ENCODE measurements around the gene CHPT1.
"Not testable (repeated sequence)": the region's sequence is repeated elsewhere in the genome, so short reads cannot be mapped to it uniquely, and the experiment has no call there.

The CHPT1 gene

DNA sequence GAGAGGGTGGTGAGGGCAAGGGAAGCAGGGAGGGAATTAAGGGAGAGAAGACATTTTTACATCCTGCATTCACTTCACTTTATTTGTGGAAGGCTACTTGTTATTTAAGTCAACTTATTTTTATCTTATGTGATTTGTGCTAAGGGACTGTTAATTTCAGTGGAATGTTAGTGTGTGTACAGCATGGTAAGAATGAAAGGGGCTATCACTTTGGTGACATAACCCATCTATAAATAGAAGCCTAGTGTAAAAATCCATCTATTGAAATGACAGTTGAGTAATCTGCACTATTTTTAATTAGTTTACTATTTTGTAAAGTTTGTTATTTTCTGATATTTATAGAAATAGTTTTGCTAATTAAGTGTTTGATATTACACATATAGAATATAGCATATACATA is 16.8 kb upstream of the CHPT1 start:
- no peak for DNase-seq (ENCODE audit: low read depth)
- TF ChIP-seq, protein P1, sequence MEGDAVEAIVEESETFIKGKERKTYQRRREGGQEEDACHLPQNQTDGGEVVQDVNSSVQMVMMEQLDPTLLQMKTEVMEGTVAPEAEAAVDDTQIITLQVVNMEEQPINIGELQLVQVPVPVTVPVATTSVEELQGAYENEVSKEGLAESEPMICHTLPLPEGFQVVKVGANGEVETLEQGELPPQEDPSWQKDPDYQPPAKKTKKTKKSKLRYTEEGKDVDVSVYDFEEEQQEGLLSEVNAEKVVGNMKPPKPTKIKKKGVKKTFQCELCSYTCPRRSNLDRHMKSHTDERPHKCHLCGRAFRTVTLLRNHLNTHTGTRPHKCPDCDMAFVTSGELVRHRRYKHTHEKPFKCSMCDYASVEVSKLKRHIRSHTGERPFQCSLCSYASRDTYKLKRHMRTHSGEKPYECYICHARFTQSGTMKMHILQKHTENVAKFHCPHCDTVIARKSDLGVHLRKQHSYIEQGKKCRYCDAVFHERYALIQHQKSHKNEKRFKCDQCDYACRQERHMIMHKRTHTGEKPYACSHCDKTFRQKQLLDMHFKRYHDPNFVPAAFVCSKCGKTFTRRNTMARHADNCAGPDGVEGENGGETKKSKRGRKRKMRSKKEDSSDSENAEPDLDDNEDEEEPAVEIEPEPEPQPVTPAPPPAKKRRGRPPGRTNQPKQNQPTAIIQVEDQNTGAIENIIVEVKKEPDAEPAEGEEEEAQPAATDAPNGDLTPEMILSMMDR (IDR thresholded peaks at IDR 0.05; ENCODE audit: control insufficient read depth, extremely low read depth, insufficient read depth) = no peak
- no peak overlapping the region for H3K4me3 ChIP-seq (ENCODE audit: low read depth, low read length)

DNA sequence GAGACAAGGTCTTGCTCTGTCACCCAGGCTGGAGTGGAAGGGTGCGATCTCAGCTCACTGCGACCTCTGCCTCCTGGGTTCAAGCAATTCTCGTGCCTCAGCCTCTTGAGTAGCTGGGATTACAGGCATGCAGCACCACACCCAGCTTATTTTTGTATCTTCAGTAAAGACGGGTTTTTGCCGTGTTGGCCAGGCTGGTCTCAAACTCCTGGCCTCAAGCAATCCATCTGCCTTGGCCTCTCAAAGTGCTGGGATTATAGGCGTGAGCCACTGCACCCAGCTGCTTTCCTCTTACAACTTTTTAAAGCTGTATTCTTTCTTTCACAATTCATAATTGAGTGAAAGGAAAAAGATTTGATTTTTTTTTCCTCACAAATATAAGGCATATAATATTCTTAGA is 15.8 kb upstream of the CHPT1 start:
- DNase-seq (ENCODE audit: low read depth); H3K4me3 ChIP-seq (ENCODE audit: low read depth, low read length): not testable (repeated sequence)

DNA sequence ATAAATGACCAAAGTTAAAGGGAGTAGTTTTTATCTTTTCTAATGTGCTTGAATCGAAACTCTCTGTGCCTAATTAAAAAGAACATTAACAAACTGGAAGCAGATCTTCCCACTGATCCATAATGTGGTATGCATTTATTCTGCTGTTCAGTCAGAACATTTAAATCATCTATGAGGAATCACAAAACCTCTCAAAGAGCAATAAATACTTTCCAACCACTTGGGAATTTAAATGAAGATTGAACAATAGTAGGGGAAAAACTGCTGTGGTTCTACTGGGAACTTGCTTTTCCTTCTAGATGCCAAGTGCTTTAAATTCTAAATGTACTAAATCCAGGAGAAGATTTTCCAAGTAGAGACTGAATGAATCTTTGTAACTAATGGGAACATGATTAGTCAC is 12.3 kb upstream of the CHPT1 start:
- H3K4me3 ChIP-seq (ENCODE audit: low read depth, low read length) = no peak overlapping the region
- no peak for DNase-seq (ENCODE audit: low read depth)
- TF ChIP-seq, protein P1 (IDR thresholded peaks at IDR 0.05; ENCODE audit: control insufficient read depth, extremely low read depth, insufficient read depth) = no peak

- TF ChIP-seq, protein P1 (IDR thresholded peaks at IDR 0.05; ENCODE audit: control insufficient read depth, extremely low read depth, insufficient read depth) = no peak
- no peak for DNase-seq (ENCODE audit: low read depth)
- H3K4me3 ChIP-seq (ENCODE audit: low read depth, low read length) = no peak overlapping the region
Measured at GRCh38 chr12:101686176-101686575, 11.3 kb upstream of the CHPT1 start.

- DNase-seq (ENCODE audit: low read depth) = no peak
- H3K4me3 ChIP-seq (ENCODE audit: low read depth, low read length) = no peak overlapping the region
- TF ChIP-seq, protein P1 (IDR thresholded peaks at IDR 0.05; ENCODE audit: control insufficient read depth, extremely low read depth, insufficient read depth) = no peak
Measured at GRCh38 chr12:101690544-101691098, 6.8 kb upstream of the CHPT1 start.

DNA sequence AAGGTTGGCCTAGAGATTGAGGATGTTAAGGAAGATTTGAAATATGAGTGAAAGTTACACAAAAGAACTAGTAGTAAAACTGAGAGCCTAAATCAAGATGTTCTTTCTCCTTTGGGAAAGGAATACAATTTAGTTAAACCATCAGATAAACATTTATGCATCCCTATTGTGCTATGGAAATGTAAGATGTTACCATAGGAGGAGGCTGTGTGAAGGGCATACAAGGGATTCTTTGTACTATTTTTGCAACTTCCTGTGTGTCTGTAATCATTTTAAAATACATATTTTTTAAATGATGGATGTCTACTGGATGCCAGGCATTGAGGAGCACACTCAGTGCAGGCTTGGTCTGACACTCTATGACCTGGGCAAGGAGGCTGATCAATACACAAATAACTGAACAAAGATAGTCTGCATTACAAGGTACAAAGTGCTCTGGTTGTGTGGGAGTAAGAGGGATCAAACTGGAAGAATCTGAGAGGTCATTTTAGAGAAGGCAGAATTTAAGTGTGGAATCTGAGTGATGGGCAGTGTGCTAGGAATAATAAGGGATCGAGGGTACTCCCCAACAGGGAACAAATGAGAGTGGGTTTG is 5.8 kb upstream of the CHPT1 start:
- no peak for DNase-seq (ENCODE audit: low read depth)
- TF ChIP-seq, protein P1 (IDR thresholded peaks at IDR 0.05; ENCODE audit: control insufficient read depth, extremely low read depth, insufficient read depth) = no peak
- no peak overlapping the region for H3K4me3 ChIP-seq (ENCODE audit: low read depth, low read length)

DNA sequence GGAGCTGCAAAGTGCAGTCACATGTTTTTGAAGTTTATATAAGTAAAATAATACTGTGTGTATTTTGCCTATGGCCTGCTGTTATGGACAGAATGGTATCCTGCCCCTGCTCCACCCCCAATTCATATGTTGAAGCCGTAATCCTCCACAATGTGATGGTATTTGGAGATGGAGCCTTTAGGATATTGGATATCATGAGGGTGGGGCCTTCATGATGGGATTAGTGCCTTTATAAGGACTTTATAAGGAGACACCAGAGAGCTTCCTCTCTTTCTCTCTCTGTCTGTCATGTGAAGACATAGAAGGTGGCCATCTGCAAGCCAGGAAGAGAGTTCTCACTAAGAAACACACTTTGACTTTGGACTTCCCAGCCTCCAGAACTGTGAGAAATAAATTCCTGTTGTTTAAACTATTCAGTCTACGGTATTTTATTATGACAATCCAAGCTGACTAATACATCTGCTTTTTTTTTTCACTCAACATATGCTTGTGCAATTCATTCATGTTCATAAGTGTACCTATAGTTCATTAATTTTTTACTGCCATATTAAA is 3.1 kb upstream of the CHPT1 start:
- DNase-seq (ENCODE audit: low read depth) = no peak
- no peak overlapping the region for H3K4me3 ChIP-seq (ENCODE audit: low read depth, low read length)
- TF ChIP-seq, protein P1 (IDR thresholded peaks at IDR 0.05; ENCODE audit: control insufficient read depth, extremely low read depth, insufficient read depth) = no peak

Data from LNCaP clone FGC (cell line).